Smooth muscle cell (in vitro differentiated cells): ENCODE data around the gene RAD51C. TPM values are rescaled to one million over a fixed set of nuclear protein-coding genes. Genes with fewer than 3 reads are reported as not detected.

Source experiments
- DNase-seq: peaks from one replicate; lab custom pipeline; 2025; ENCODE audit not compliant: unreplicated experiment; lab: John Stamatoyannopoulos, UW
- H2AFZ ChIP-seq: fragments of 200-600 bp; sonication (generic); 2 replicates; pipeline ENCODE4 v1.6.0; 2016; ENCODE audit warnings: antibody characterized with exemption, low read depth, mild to moderate bottlenecking
- H3F3A ChIP-seq: fragments of 200-600 bp; sonication (generic); 2 replicates; pipeline ENCODE4 v1.6.0; 2017; ENCODE audit warnings: antibody characterized with exemption, low read depth
- H3K27ac ChIP-seq: fragments of 200-600 bp; sonication (generic); 2 replicates; pipeline ENCODE4 v1.5.1; 2016; ENCODE audit warnings: low read depth, mild to moderate bottlenecking
- H3K27me3 ChIP-seq: fragments of 200-600 bp; sonication (generic); 2 replicates; pipeline ENCODE4 v1.6.1; 2016; ENCODE audit warnings: low read depth, mild to moderate bottlenecking
- H3K36me3 ChIP-seq: fragments of 200-600 bp; sonication (generic); 2 replicates; pipeline ENCODE4 v1.5.1; 2016; ENCODE audit warnings: low read depth
- H3K4me1 ChIP-seq: fragments of 200-600 bp; sonication (generic); 2 replicates; pipeline ENCODE4 v1.5.1; 2016; ENCODE audit warnings: low read depth
- H3K4me2 ChIP-seq: fragments of 200-600 bp; sonication (generic); 2 replicates; pipeline ENCODE4 v1.6.0; 2016; ENCODE audit warnings: mild to moderate bottlenecking
- H3K4me3 ChIP-seq: fragments of 200-600 bp; sonication (generic); 2 replicates; pipeline ENCODE4 v1.5.1; 2016; ENCODE audit warnings: mild to moderate bottlenecking
- H3K79me2 ChIP-seq: fragments of 200-600 bp; sonication (generic); 2 replicates; pipeline ENCODE4 v1.6.0; 2016; ENCODE audit warnings: low read depth, mild to moderate bottlenecking
- H3K9ac ChIP-seq: fragments of 200-600 bp; sonication (generic); 2 replicates; pipeline ENCODE4 v1.6.0; 2016; ENCODE audit warnings: low read depth
- H3K9me3 ChIP-seq: fragments of 200-600 bp; sonication (generic); replicated peaks from 2 replicates; pipeline ENCODE4 v1.5.1; 2016; ENCODE audit warnings: low read depth
- H4K20me1 ChIP-seq: fragments of 200-600 bp; sonication (generic); 2 replicates; pipeline ENCODE4 v1.6.0; 2016; ENCODE audit warnings: low read depth
- WGBS: methylation state at CpG from one replicate; pipeline ENCODE4 v1.1.7; 2016; ENCODE audit warnings: low lambda C conversion rate; 5-methylcytosine and 5-hydroxymethylcytosine counted together
- polyA plus RNA-seq: library from polyadenylated mRNA; unstranded; fragments of >200 nt; fragmentation: Nextera tagmentation; extraction: Ambion mirVana; gene quantifications from 2 replicates; pipeline ENCODE4 v1.2.1, GENCODE V29; 2016
- total RNA-seq: library from RNA; depleted of rRNA; stranded (reverse); fragments of >200 nt; gene quantifications from 2 replicates; pipeline ENCODE4 v1.2.3, GENCODE V29; 2014
- TF ChIP-seq, protein P1 (sequence below): fragments of 200-600 bp; sonication (generic); IDR thresholded peaks from 2 replicates; pipeline ENCODE4 v1.5.1; 2017; ENCODE audit warnings: borderline replicate concordance, mild to moderate bottlenecking, antibody characterized with exemption; ENCODE audit not compliant: insufficient read depth, poor library complexity, severe bottlenecking

The RAD51C gene
- total and polyA plus RNA-seq, 2 experiments from 2014 or later = 20.9 to 27.1 TPM

DNA sequence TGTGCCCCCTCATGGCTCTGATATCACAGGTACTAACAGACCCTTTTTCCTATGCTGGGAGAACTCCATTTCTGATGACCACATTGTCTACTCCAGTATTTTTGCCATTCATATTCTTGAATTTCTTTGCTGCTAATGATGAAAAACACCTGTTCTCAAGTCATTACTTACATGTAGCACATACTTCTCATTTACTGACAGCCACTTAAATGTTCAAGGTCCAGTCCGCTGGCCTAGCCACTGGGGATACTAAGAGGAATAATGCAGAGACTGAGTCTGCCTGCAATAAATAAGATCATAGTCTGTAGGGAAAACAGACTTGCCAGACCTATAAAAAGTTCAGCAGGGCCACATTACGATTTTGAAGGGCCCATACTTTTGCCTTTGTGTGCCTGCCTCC, 28.1 kb upstream of the RAD51C start:
- no peak overlapping the region for H3K4me3 ChIP-seq
- H3K27me3 ChIP-seq = no peaks in the 10 kb centered on the region
- H3K4me2 ChIP-seq = no peak overlapping the region
- no peaks in the 10 kb centered on the region for H3F3A ChIP-seq
- no peak overlapping the region for H3K9ac ChIP-seq
- no peaks in the 10 kb centered on the region for H4K20me1 ChIP-seq
- no peak overlapping the region for H3K27ac ChIP-seq
- WGBS = 89% methylated on average over 2 of the region's 2 CpGs
- H3K36me3 ChIP-seq = no peaks in the 10 kb centered on the region
- no peaks in the 10 kb centered on the region for H3K4me1 ChIP-seq
- H3K79me2 ChIP-seq = no peaks in the 10 kb centered on the region
- TF ChIP-seq, protein P1, sequence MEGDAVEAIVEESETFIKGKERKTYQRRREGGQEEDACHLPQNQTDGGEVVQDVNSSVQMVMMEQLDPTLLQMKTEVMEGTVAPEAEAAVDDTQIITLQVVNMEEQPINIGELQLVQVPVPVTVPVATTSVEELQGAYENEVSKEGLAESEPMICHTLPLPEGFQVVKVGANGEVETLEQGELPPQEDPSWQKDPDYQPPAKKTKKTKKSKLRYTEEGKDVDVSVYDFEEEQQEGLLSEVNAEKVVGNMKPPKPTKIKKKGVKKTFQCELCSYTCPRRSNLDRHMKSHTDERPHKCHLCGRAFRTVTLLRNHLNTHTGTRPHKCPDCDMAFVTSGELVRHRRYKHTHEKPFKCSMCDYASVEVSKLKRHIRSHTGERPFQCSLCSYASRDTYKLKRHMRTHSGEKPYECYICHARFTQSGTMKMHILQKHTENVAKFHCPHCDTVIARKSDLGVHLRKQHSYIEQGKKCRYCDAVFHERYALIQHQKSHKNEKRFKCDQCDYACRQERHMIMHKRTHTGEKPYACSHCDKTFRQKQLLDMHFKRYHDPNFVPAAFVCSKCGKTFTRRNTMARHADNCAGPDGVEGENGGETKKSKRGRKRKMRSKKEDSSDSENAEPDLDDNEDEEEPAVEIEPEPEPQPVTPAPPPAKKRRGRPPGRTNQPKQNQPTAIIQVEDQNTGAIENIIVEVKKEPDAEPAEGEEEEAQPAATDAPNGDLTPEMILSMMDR = no peak
- DNase-seq = no peak
- no peak overlapping the region for H2AFZ ChIP-seq
- H3K9me3 ChIP-seq = no peaks in the 10 kb centered on the region

DNA sequence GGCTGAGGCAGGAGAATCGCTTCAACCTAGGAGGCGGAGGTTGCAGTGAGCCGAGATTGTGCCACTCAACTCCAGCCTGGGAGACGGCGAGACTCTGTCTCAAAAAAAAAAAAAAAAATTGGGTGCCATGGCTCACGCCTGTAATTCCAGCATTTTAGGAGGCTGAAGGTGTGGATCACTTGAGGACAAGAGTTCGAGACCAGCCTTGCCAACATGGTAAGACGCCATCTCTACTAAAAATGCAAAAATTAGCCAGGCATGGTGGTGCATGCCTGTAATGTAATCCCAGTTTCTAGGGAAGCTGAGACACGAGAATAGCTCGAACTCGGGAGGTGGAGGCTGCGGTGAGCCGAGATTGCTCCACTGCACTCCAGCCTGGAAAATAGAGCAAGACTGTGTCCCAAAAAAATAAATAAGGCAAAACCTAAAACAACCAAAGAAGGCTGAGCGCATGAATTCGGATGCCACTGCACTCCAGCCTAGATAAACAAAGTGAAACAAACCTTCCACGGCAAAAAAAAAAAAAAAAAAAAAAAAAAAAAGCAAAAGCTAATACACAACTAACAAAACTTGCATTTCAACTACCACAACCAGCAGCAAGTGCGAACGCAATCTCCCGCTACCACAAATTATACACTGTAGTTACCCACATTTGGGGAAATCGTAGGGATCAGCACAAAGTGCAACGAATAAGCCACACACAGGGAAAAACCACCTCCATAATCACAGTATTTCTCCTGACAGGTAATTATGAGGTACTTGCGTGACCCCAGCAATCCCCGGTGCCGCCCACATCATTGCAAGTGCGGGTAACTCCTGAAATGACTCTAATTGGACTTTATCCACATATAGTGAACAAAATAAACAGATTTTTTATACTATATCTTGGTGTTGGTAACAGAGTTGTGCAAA, 26.2 kb upstream of the RAD51C start:
- no peaks in the 10 kb centered on the region for H3K4me1 ChIP-seq
- no peak overlapping the region for H3K4me3 ChIP-seq

DNA sequence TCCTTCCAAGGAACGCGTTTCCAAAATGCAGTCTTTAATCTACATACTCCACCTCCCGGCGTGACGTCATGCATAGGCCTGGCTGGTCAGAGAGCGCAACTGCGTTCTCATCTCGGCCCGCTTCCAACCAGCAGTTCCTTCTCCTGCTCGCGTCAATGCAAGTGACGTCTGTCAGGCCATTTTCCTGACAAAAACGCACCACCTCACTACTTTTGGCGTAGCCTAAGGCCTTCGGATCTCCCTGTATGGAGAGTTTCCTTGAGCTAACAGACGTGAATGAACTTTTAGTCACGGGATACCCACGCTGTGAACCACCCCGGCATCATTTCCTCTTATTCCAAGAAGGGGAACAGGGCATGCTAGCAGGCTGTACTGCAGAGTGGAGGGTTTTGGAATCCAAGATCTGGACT, 25.5 kb upstream of the RAD51C start:
- no peak overlapping the region for H3K27ac ChIP-seq
- no peaks in the 10 kb centered on the region for H3K9me3 ChIP-seq
- 88% methylated on average over 19 of the region's 19 CpGs for WGBS
- H3K4me3 ChIP-seq = no peak overlapping the region
- no peak overlapping the region for H3K4me2 ChIP-seq
- DNase-seq = no peak
- TF ChIP-seq, protein P1 = no peak
- H3K4me1 ChIP-seq = no peaks in the 10 kb centered on the region
- no peaks in the 10 kb centered on the region for H3K36me3 ChIP-seq
- H2AFZ ChIP-seq = no peak overlapping the region
- no peaks in the 10 kb centered on the region for H3K79me2 ChIP-seq
- no peaks in the 10 kb centered on the region for H3F3A ChIP-seq
- no peak overlapping the region for H3K9ac ChIP-seq
- H4K20me1 ChIP-seq = no peaks in the 10 kb centered on the region
- no peaks in the 10 kb centered on the region for H3K27me3 ChIP-seq

More for the DNA sequence above, 26.2 kb upstream of the RAD51C start:
- TF ChIP-seq, protein P1 = no peak
- Histone ChIP-seq H3K9me3 (no peaks in the 10 kb centered on the region), H3K4me2 (no peak overlapping the region), H3K27me3 (no peaks in the 10 kb centered on the region), H2AFZ (no peak overlapping the region), H3K36me3 (no peaks in the 10 kb centered on the region), H3K79me2 (no peaks in the 10 kb centered on the region), H3F3A (no peaks in the 10 kb centered on the region), H3K9ac (no peak overlapping the region), H4K20me1 (no peaks in the 10 kb centered on the region), H3K27ac (no peak overlapping the region)
- no peak for DNase-seq
- 96% methylated on average over 24 of the region's 25 CpGs for WGBS
